Measurements from ENCODE around the gene KIF1A.
A peak's percentile ranks its signal among the peaks of the same experiment; 100 is the strongest.
"Not testable (repeated sequence)": the region's sequence is repeated elsewhere in the genome, so short reads cannot be mapped to it uniquely, and the experiment has no call there.

Gene KIF1A

GRCh38 chr2:240846309-240846708, 26.3 kb upstream of the KIF1A start:
- DNase-seq: not testable (repeated sequence)

- DNase-seq: no peak
Observed at GRCh38 chr2:240840435-240841060, 20.5 kb upstream of the KIF1A start.

GRCh38 chr2:240839152-240840143, 19.4 kb upstream of the KIF1A start:
- no peak for DNase-seq

GRCh38 chr2:240837621-240838020, 17.6 kb upstream of the KIF1A start:
- no peak for DNase-seq

- no peak for DNase-seq
Observed at GRCh38 chr2:240836781-240837467, 16.9 kb upstream of the KIF1A start.

GRCh38 chr2:240835528-240835927, 15.5 kb upstream of the KIF1A start:
- no peak for DNase-seq

GRCh38 chr2:240834377-240834975, 14.5 kb upstream of the KIF1A start:
- no peak for DNase-seq

- no peak for DNase-seq
Observed at GRCh38 chr2:240833724-240834285, 13.8 kb upstream of the KIF1A start.

GRCh38 chr2:240832921-240833494, 13.0 kb upstream of the KIF1A start:
- DNase-seq: no peak

- peak; percentile 98 for DNase-seq
Observed at GRCh38 chr2:240832205-240832727, 12.2 kb upstream of the KIF1A start.

GRCh38 chr2:240831594-240832204, 11.7 kb upstream of the KIF1A start:
- DNase-seq: no peak

- no peak for DNase-seq
Observed at GRCh38 chr2:240825476-240825875, 5.5 kb upstream of the KIF1A start.

- no peak for DNase-seq
Observed at GRCh38 chr2:240823449-240824336, 3.7 kb upstream of the KIF1A start.

- no peak for DNase-seq
Observed at GRCh38 chr2:240822280-240822847, 2.3 kb upstream of the KIF1A start.

- DNase-seq: no peak
Observed at GRCh38 chr2:240821429-240821778, 1.4 kb upstream of the KIF1A start.

- no peak for DNase-seq
Observed at GRCh38 chr2:240820607-240821428, 799 bp upstream of the KIF1A start.

- no peak for DNase-seq
Observed at GRCh38 chr2:240819126-240819857, 727 bp downstream of the KIF1A start.

- no peak for DNase-seq
Observed at GRCh38 chr2:240818293-240819125, 1.5 kb downstream of the KIF1A start.

Data from effector CD4-positive, alpha-beta T cell (primary cell).